Lower leg skin (tissue), 4 donors: ENCODE data around the gene SLC49A3. TPM values are rescaled to one million over a fixed set of nuclear protein-coding genes. Genes with fewer than 3 reads are reported as not detected.
A peak's percentile ranks its signal among the peaks of the same experiment; 100 is the strongest.

Source experiments
- DNase-seq, 2 donors: peaks; one replicate each; pipeline ENCODE4 v3.0.0-alpha.2; 2019; ENCODE audit warnings: low spot score in 2 of 2
- H3K4me3 ChIP-seq: fragments of 200-600 bp; sonication (generic); 2 replicates; pipeline ENCODE4 v1.5.1; 2017; ENCODE audit warnings: mild to moderate bottlenecking, low read depth; ENCODE audit not compliant: poor library complexity, severe bottlenecking
- CTCF ChIP-seq, 3 donors: fragments of 450-650 bp; IDR thresholded peaks; one replicate each; pipeline ENCODE4 v1.5.1; 2016; ENCODE audit warnings: antibody characterized with exemption in 3 of 3, mild to moderate bottlenecking in 3 of 3, moderate library complexity in 2 of 3
- POLR2A ChIP-seq, 2 donors: fragments of 450-650 bp; IDR thresholded peaks; one replicate each; pipeline ENCODE4 v1.6.1; 2016 to 2017; ENCODE audit warnings: antibody characterized with exemption in 2 of 2, mild to moderate bottlenecking in 1 of 2, moderate library complexity in 1 of 2
- WGBS, 2 donors: methylation state at CpG; one replicate each; pipeline ENCODE4 v1.1.5; 2018; 5-methylcytosine and 5-hydroxymethylcytosine counted together
- intact Hi-C: fragments of 100-400 bp; cut with DNase I; formaldehyde crosslinking; loops from one replicate; pipeline ENCODE4 v1.15.0; 2023; ENCODE audit warnings: low total_unique reads
- total RNA-seq, 4 donors: library from RNA; depleted of rRNA; stranded (reverse); fragments of >200 nt; gene quantifications; one replicate each; pipeline ENCODE4 v1.1.0, GENCODE V29; 2016

The SLC49A3 gene
- total RNA-seq, 4 donors from 2014 or later = 16.8 to 33.8 (median 22.7) TPM

GRCh38 chr4:680928-681645 is 7.9 kb downstream of the SLC49A3 start:
- intact Hi-C loops = no loop called here
- H3K4me3 ChIP-seq = no peak overlapping the region
- DNase-seq = peak in 1 of 2 donors; percentile 96
- TF ChIP-seq POLR2A (IDR thresholded peaks at IDR 0.05) (no peak), CTCF (IDR thresholded peaks at IDR 0.05) (no peak)
- WGBS, 2 donors = 28% methylated on average over 16 of the region's 62 CpGs; no CpG with 5 or more reads in 1 of the 2 donors

- no peak for TF ChIP-seq CTCF (IDR thresholded peaks at IDR 0.05)
- no peak for TF ChIP-seq POLR2A (IDR thresholded peaks at IDR 0.05)
- intact Hi-C loops = no loop called here
- peak in 1 of 2 donors; percentile 90 for DNase-seq
- no peak overlapping the region for H3K4me3 ChIP-seq
- WGBS, 2 donors = 50 to 85% methylated on average over 13 to 16 of the region's 17 CpGs
Observed at GRCh38 chr4:680551-680927, 8.4 kb downstream of the SLC49A3 start.

- H3K4me3 ChIP-seq = no peak overlapping the region
- TF ChIP-seq POLR2A (IDR thresholded peaks at IDR 0.05) = no peak
- TF ChIP-seq CTCF (IDR thresholded peaks at IDR 0.05) = no peak
- WGBS, 2 donors = 63 to 78% methylated on average over 9 of the region's 9 CpGs
- intact Hi-C loops = no loop called here
- DNase-seq = no peak
Observed at GRCh38 chr4:680091-680490, 8.9 kb downstream of the SLC49A3 start.

- no peak for DNase-seq
- TF ChIP-seq CTCF (IDR thresholded peaks at IDR 0.05) (no peak), POLR2A (IDR thresholded peaks at IDR 0.05) (no peak)
- 79 to 81% methylated on average over 11 of the region's 11 CpGs for WGBS, 2 donors
- H3K4me3 ChIP-seq = no peak overlapping the region
- intact Hi-C loops = no loop called here
Observed at GRCh38 chr4:679629-680028, 9.3 kb downstream of the SLC49A3 start.

- intact Hi-C loops = no loop called here
- WGBS, 2 donors = 83 to 90% methylated on average over 7 to 9 of the region's 13 CpGs
- H3K4me3 ChIP-seq = no peak overlapping the region
- no peak for DNase-seq
- no peak for TF ChIP-seq CTCF (IDR thresholded peaks at IDR 0.05)
- TF ChIP-seq POLR2A (IDR thresholded peaks at IDR 0.05) = no peak
Observed at GRCh38 chr4:679104-679481, 9.9 kb downstream of the SLC49A3 start.
